ENCODE data around the gene TTC1. TPM values are rescaled to one million over a fixed set of nuclear protein-coding genes. Genes with fewer than 3 reads are reported as not detected.

Gene TTC1
- total and polyA plus RNA-seq, 3 donors from 2014 or later, result 38.2 to 50.3 (median 50.2) TPM

GRCh38 chr5:159971931-159972461 is 36.9 kb upstream of the TTC1 start:
- Histone ChIP-seq H3K9me3 (no peaks in the 10 kb centered on the region), H3K4me3 (peak overlapping the region; percentile 36 to 50), H3K4me1 (no peaks in the 10 kb centered on the region), H3K27ac (no peak overlapping the region), H3K27me3 (no peaks in the 10 kb centered on the region), H3K36me3 (ENCODE audit: low read depth, missing control alignments) (no peaks in the 10 kb centered on the region)
- 5% methylated on average over 45 to 71 of the region's 76 CpGs for WGBS, 2 donors
- DNase-seq, result peak; percentile 19
- intact Hi-C loops (cut with DNase I; ENCODE audit: low total_unique reads), result no loop called here
- TF ChIP-seq CTCF (IDR thresholded peaks at IDR 0.05) (no peak), POLR2A (IDR thresholded peaks at IDR 0.05) (no peak)

- intact Hi-C loops (cut with DNase I; ENCODE audit: low total_unique reads), result no loop called here
- no peak for TF ChIP-seq POLR2A (IDR thresholded peaks at IDR 0.05)
- no peak for TF ChIP-seq CTCF (IDR thresholded peaks at IDR 0.05)
- H3K4me3 ChIP-seq, result peak overlapping the region; percentile 36 to 50
- H3K4me1 ChIP-seq, result no peaks in the 10 kb centered on the region
- H3K27me3 ChIP-seq, result no peaks in the 10 kb centered on the region
- H3K27ac ChIP-seq, result no peak overlapping the region
- H3K9me3 ChIP-seq, result no peaks in the 10 kb centered on the region
- WGBS, 2 donors, result 25 to 47% methylated on average over 19 to 48 of the region's 50 CpGs
- DNase-seq, result no peak
- no peaks in the 10 kb centered on the region for H3K36me3 ChIP-seq (ENCODE audit: low read depth, missing control alignments)
Observed at GRCh38 chr5:159972538-159973362, 36.2 kb upstream of the TTC1 start.

GRCh38 chr5:159975462-159976019 is 33.4 kb upstream of the TTC1 start:
- Histone ChIP-seq H3K27me3 (no peaks in the 10 kb centered on the region), H3K36me3 (ENCODE audit: low read depth, missing control alignments) (no peaks in the 10 kb centered on the region), H3K4me1 (no peaks in the 10 kb centered on the region), H3K9me3 (no peaks in the 10 kb centered on the region), H3K27ac (no peak overlapping the region), H3K4me3 (no peak overlapping the region)
- WGBS, 2 donors, result 71 to 84% methylated on average over 2 of the region's 2 CpGs
- DNase-seq, result no peak
- intact Hi-C loops (cut with DNase I; ENCODE audit: low total_unique reads), result no loop called here
- TF ChIP-seq POLR2A (IDR thresholded peaks at IDR 0.05), result no peak

- H3K4me1 ChIP-seq, result no peaks in the 10 kb centered on the region
- DNase-seq, result no peak
- H3K9me3 ChIP-seq, result no peaks in the 10 kb centered on the region
- WGBS, 2 donors, result 92% methylated on average over 3 of the region's 3 CpGs
- no peak overlapping the region for H3K4me3 ChIP-seq
- TF ChIP-seq POLR2A (IDR thresholded peaks at IDR 0.05), result no peak
- TF ChIP-seq CTCF (IDR thresholded peaks at IDR 0.05), result no peak
- no peak overlapping the region for H3K27ac ChIP-seq
- intact Hi-C loops (cut with DNase I; ENCODE audit: low total_unique reads), result no loop called here
- H3K36me3 ChIP-seq (ENCODE audit: low read depth, missing control alignments), result no peaks in the 10 kb centered on the region
- H3K27me3 ChIP-seq, result no peaks in the 10 kb centered on the region
Observed at GRCh38 chr5:159976921-159977320, 32.0 kb upstream of the TTC1 start.

GRCh38 chr5:159978358-159978757 is 30.6 kb upstream of the TTC1 start:
- Histone ChIP-seq H3K4me1 (no peaks in the 10 kb centered on the region), H3K9me3 (no peaks in the 10 kb centered on the region)
- WGBS, 2 donors, result 20 to 29% methylated on average over 1 to 2 of the region's 2 CpGs

More at GRCh38 chr5:159978358-159978757, 30.6 kb upstream of the TTC1 start:
- Histone ChIP-seq H3K36me3 (ENCODE audit: low read depth, missing control alignments) (no peaks in the 10 kb centered on the region), H3K27me3 (no peaks in the 10 kb centered on the region), H3K27ac (no peak overlapping the region), H3K4me3 (no peak overlapping the region)
- intact Hi-C loops (cut with DNase I; ENCODE audit: low total_unique reads), result no loop called here
- DNase-seq, result no peak
- TF ChIP-seq POLR2A (IDR thresholded peaks at IDR 0.05), result no peak
- no peak for TF ChIP-seq CTCF (IDR thresholded peaks at IDR 0.05)
